HepG2 (cell line): ENCODE data around the gene UBE2I. TPM values are rescaled to one million over a fixed set of nuclear protein-coding genes. Genes with fewer than 3 reads are reported as not detected.

Experiments
- AGO2 ChIP-seq: fragments of 200-400 bp; formaldehyde crosslinking; optimal IDR thresholded peaks from 2 replicates; pipeline ENCODE3; 2017; ENCODE audit warnings: mild to moderate bottlenecking, low read depth, low read length, moderate library complexity
- CENPT ChIP-seq: sonication (generic); formaldehyde crosslinking; IDR thresholded peaks from 2 replicates; pipeline ENCODE4 v1.8.0; 2022; ENCODE audit warnings: low read depth, mild to moderate bottlenecking, moderate library complexity, missing genetic modification reagents
- EED ChIP-seq: sonication (generic); formaldehyde crosslinking; IDR thresholded peaks from 2 replicates; pipeline ENCODE4 v1.5.0; 2020; ENCODE audit warnings: mild to moderate bottlenecking, missing genetic modification reagents
- GATAD1 ChIP-seq: IDR thresholded peaks from 2 replicates; pipeline ENCODE4 v1.6.1; 2016; ENCODE audit warnings: missing genetic modification reagents, missing compliant biosample characterization
- HIC2 ChIP-seq: sonication (generic); formaldehyde crosslinking; IDR thresholded peaks from 2 replicates; pipeline ENCODE4 v1.9.0; 2022; ENCODE audit warnings: low read depth, missing genetic modification reagents
- HNF4A ChIP-seq: sonication (generic); formaldehyde crosslinking; IDR thresholded peaks from 2 replicates; pipeline ENCODE4 v1.4.0; 2020; ENCODE audit warnings: missing genetic modification reagents
- HNRNPH1 ChIP-seq: fragments of 200-400 bp; formaldehyde crosslinking; optimal IDR thresholded peaks from 2 replicates; pipeline ENCODE3; 2017; ENCODE audit warnings: mild to moderate bottlenecking, low read depth, low read length
- KDM4B ChIP-seq: sonication (generic); formaldehyde crosslinking; IDR thresholded peaks from 2 replicates; pipeline ENCODE4 v1.4.0; 2020; ENCODE audit warnings: missing genetic modification reagents
- MED1 ChIP-seq: sonication (generic); formaldehyde crosslinking; IDR thresholded peaks from 2 replicates; pipeline ENCODE4 v1.4.0; 2020; ENCODE audit warnings: missing genetic modification reagents
- MIER3 ChIP-seq: IDR thresholded peaks from 2 replicates; pipeline ENCODE4 v1.6.1; 2016; ENCODE audit warnings: missing compliant biosample characterization, borderline replicate concordance
- MTF2 ChIP-seq: sonication (generic); formaldehyde crosslinking; IDR thresholded peaks from 2 replicates; pipeline ENCODE4 v1.5.0; 2020; ENCODE audit warnings: missing genetic modification reagents, borderline replicate concordance
- RFX3 ChIP-seq: IDR thresholded peaks from 2 replicates; pipeline ENCODE4 v1.6.1; 2016; ENCODE audit warnings: missing biosample characterization, missing genetic modification reagents
- SRSF1 ChIP-seq: fragments of 200-400 bp; formaldehyde crosslinking; optimal IDR thresholded peaks from 2 replicates; pipeline ENCODE3; 2017; ENCODE audit warnings: mild to moderate bottlenecking, low read depth, low read length, moderate library complexity
- THAP7 ChIP-seq: sonication (generic); formaldehyde crosslinking; IDR thresholded peaks from 2 replicates; pipeline ENCODE4 v1.8.1; 2023; ENCODE audit warnings: mild to moderate bottlenecking, missing genetic modification reagents
- UBTF ChIP-seq: sonication (generic); formaldehyde crosslinking; IDR thresholded peaks from 2 replicates; pipeline ENCODE4 v1.4.0; 2020; ENCODE audit warnings: mild to moderate bottlenecking, missing genetic modification reagents
- ZFX ChIP-seq: sonication (generic); formaldehyde crosslinking; IDR thresholded peaks from 2 replicates; pipeline ENCODE4 v1.4.0; 2020; ENCODE audit warnings: mild to moderate bottlenecking, low read depth, missing genetic modification reagents, moderate library complexity
- ZNF292 ChIP-seq: sonication (generic); formaldehyde crosslinking; IDR thresholded peaks from 2 replicates; pipeline ENCODE4 v1.8.1; 2022; ENCODE audit warnings: mild to moderate bottlenecking, low read depth, missing genetic modification reagents, borderline replicate concordance
- ZNF354B ChIP-seq: sonication (generic); formaldehyde crosslinking; IDR thresholded peaks from 2 replicates; pipeline ENCODE4 v1.8.0; 2022; ENCODE audit warnings: mild to moderate bottlenecking, missing genetic modification reagents
- ZNF468 ChIP-seq: sonication (generic); formaldehyde crosslinking; IDR thresholded peaks from 2 replicates; pipeline ENCODE4 v1.8.0; 2022; ENCODE audit warnings: mild to moderate bottlenecking, moderate library complexity, missing genetic modification reagents
- ZNF503 ChIP-seq: sonication (generic); formaldehyde crosslinking; IDR thresholded peaks from 2 replicates; pipeline ENCODE4 v1.4.0; 2020; ENCODE audit warnings: missing genetic modification reagents
- ZNF567 ChIP-seq: sonication (generic); formaldehyde crosslinking; IDR thresholded peaks from 2 replicates; pipeline ENCODE4 v1.8.1; 2023; ENCODE audit warnings: mild to moderate bottlenecking, missing genetic modification reagents, borderline replicate concordance
- ZNF749 ChIP-seq: sonication (generic); formaldehyde crosslinking; IDR thresholded peaks from 2 replicates; pipeline ENCODE4 v1.8.0; 2022; ENCODE audit warnings: mild to moderate bottlenecking, missing genetic modification reagents, moderate library complexity, borderline replicate concordance
- ZNF841 ChIP-seq: sonication (generic); formaldehyde crosslinking; IDR thresholded peaks from 2 replicates; pipeline ENCODE4 v1.8.1; 2023; ENCODE audit warnings: missing genetic modification reagents, borderline replicate concordance
- ZNF879 ChIP-seq: sonication (generic); formaldehyde crosslinking; IDR thresholded peaks from 2 replicates; pipeline ENCODE4 v1.8.1; 2023; ENCODE audit warnings: missing genetic modification reagents
- polyA plus RNA-seq, 8 experiments: library from polyadenylated mRNA; depleted of rRNA in 3 of 8; stranded (reverse) in 7 of 8; unstranded in 1 of 8; fragments of >200 nt; fragmentation: Illumina TruSeq in 4 of 8; extraction: Trizol in 4 of 8; gene quantifications; 2 replicates each; pipeline versions ENCODE4 v1.2.1 to v1.2.3, GENCODE V29; 2011 to 2016; ENCODE audit warnings: low read depth in 4 of 8, missing spikeins in 1 of 8, mixed read lengths in 1 of 8; ENCODE audit not compliant: insufficient read depth in 1 of 8
- total RNA-seq, 5 experiments: library from RNA; depleted of rRNA; stranded (reverse); fragments of >200 nt; fragmentation: Illumina TruSeq; extraction: Trizol; gene quantifications; 2 replicates each; pipeline ENCODE4 v1.2.3, GENCODE V29; 2016; ENCODE audit warnings: low read depth in 1 of 5

The UBE2I gene
- total and polyA plus RNA-seq, 2 of the 13 experiments (the other 11 are each of a cell fraction or from before 2014, with no cell fraction given) = 75.8 to 98.9 TPM

GRCh38 chr16:1343428-1344242 lies 34.2 kb downstream of the UBE2I start (continued):
- peak; percentile 51 for TF ChIP-seq UBTF (CRISPR knock-in tag)
- TF ChIP-seq ZNF841 (CRISPR knock-in tag) = no peak
- TF ChIP-seq ZNF503 (CRISPR knock-in tag) = no peak
- TF ChIP-seq KDM4B (CRISPR knock-in tag) = no peak
- no peak for TF ChIP-seq ZNF749 (CRISPR knock-in tag)
- TF ChIP-seq MIER3 (CRISPR knock-in tag) = no peak
- TF ChIP-seq HNRNPH1 = no peak
- TF ChIP-seq ZNF879 (CRISPR knock-in tag) = no peak
- TF ChIP-seq ZNF354B (CRISPR knock-in tag) = 0 out of 2 replicates have a peak, but pooled peaks have one; percentile 73
- no peak for TF ChIP-seq RFX3 (CRISPR knock-in tag)
- TF ChIP-seq CENPT = no peak
- no peak for TF ChIP-seq EED (CRISPR knock-in tag)
- TF ChIP-seq THAP7 (CRISPR knock-in tag) = peak; percentile 36; the same call in 1 of the 2 replicates
- TF ChIP-seq HNF4A (CRISPR knock-in tag) = no peak
- no peak for TF ChIP-seq MED1 (CRISPR knock-in tag)
- TF ChIP-seq ZNF292 = 0 out of 2 replicates have a peak, but pooled peaks have one; percentile 5
- 0 out of 2 replicates have a peak, but pooled peaks have one; percentile 41 for TF ChIP-seq ZNF567 (CRISPR knock-in tag)
- TF ChIP-seq HIC2 (CRISPR knock-in tag) = 0 out of 2 replicates have a peak, but pooled peaks have one; percentile 38
- TF ChIP-seq AGO2 = peak; percentile 42
- peak; percentile 19 for TF ChIP-seq SRSF1
- TF ChIP-seq MTF2 (CRISPR knock-in tag) = peak; percentile 41; the same call in 1 of the 2 replicates
- TF ChIP-seq GATAD1 (CRISPR knock-in tag) = no peak
- no peak for TF ChIP-seq ZNF468 (CRISPR knock-in tag)
- peak; percentile 35; the same call in 1 of the 2 replicates for TF ChIP-seq ZFX (CRISPR knock-in tag)
